Stimulated activated CD8-positive, alpha-beta memory T cell treated with anti-CD3 and anti-CD28 coated beads, Interleukin-4, amount 100 ng/mL, for 4 hours (primary cell): Measurements from ENCODE around the gene PCLAF.
"Not testable (repeated sequence)": the region's sequence is repeated elsewhere in the genome, so short reads cannot be mapped to it uniquely, and the experiment has no call there.

ENCODE experiments used
- DNase-seq, 2 donors: peaks; one replicate each; pipeline ENCODE4 v3.0.0-alpha.2; 2020; ENCODE audit warnings: low read depth in 2 of 2, low spot score in 1 of 2

PCLAF gene

GRCh38 chr15:64381000-64381751, at the start of gene PCLAF:
PCLAF (minus strand) TSS chr15:64381441; CDS start chr15:64381371, 70 bp downstream.
- DNase-seq, result peak; percentile 74 to 81

GRCh38 chr15:64430000-64430735, 48.9 kb upstream of the PCLAF start:
- peak in 1 of 2 donors; percentile 3 for DNase-seq

- DNase-seq, result no peak
These were observed 48.2 kb upstream of the PCLAF start for GRCh38 chr15:64429448-64429847.

GRCh38 chr15:64426845-64427465, 45.7 kb upstream of the PCLAF start:
- DNase-seq, result no peak

GRCh38 chr15:64425221-64425620, 44.0 kb upstream of the PCLAF start:
- DNase-seq, result no peak

- no peak for DNase-seq
These were observed 42.7 kb upstream of the PCLAF start for GRCh38 chr15:64423970-64424369.

GRCh38 chr15:64422697-64423096, 41.5 kb upstream of the PCLAF start:
- DNase-seq, result no peak

GRCh38 chr15:64412216-64412615, 31.0 kb upstream of the PCLAF start:
- no peak for DNase-seq

GRCh38 chr15:64400583-64400982, 19.3 kb upstream of the PCLAF start:
- no peak for DNase-seq

- DNase-seq, result no peak
These were observed 17.3 kb upstream of the PCLAF start for GRCh38 chr15:64398575-64398974.

- no peak for DNase-seq
These were observed 15.5 kb upstream of the PCLAF start for GRCh38 chr15:64396789-64397188.

- not testable (repeated sequence) for DNase-seq
These were observed 11.2 kb upstream of the PCLAF start for GRCh38 chr15:64392471-64392870.

- no peak for DNase-seq
These were observed 7.8 kb upstream of the PCLAF start for GRCh38 chr15:64389036-64389435.

GRCh38 chr15:64387562-64388168, 6.4 kb upstream of the PCLAF start, which contains the start of gene TRIP4:
TRIP4 (plus strand) TSS chr15:64387836; CDS start chr15:64387864, 28 bp downstream.
- peak; percentile 89 to 92 for DNase-seq

GRCh38 chr15:64386291-64386690, 5.0 kb upstream of the PCLAF start:
- DNase-seq, result no peak

- DNase-seq, result no peak
These were observed 2.5 kb upstream of the PCLAF start for GRCh38 chr15:64383760-64384159.

GRCh38 chr15:64380130-64380870, 941 bp downstream of the PCLAF start:
- DNase-seq, result not testable (repeated sequence)

GRCh38 chr15:64379216-64379960, 1.9 kb downstream of the PCLAF start:
- no peak for DNase-seq

- DNase-seq, result no peak
These were observed 7.9 kb downstream of the PCLAF start for GRCh38 chr15:64373360-64373759.

GRCh38 chr15:64371383-64371782, 9.9 kb downstream of the PCLAF start:
- DNase-seq, result not testable (repeated sequence)
